Adrenal gland (tissue), 12 donors: Measurements from ENCODE around the gene SDCCAG8. TPM values are rescaled to one million over a fixed set of nuclear protein-coding genes. Genes with fewer than 3 reads are reported as not detected.
A peak's percentile ranks its signal among the peaks of the same experiment; 100 is the strongest.

Source experiments
- DNase-seq, 7 donors: peaks; one replicate each; pipeline ENCODE4 v3.0.0-alpha.2; 2019 to 2020
- H3K27ac ChIP-seq, 5 donors: fragments of 200-600 bp; sonication (generic) in 4 of 5; 1 replicate in 3 of 5; 2 replicates in 2 of 5; pipeline versions ENCODE4 v1.5.1 to v1.8.0; 2016 to 2020; ENCODE audit warnings: mild to moderate bottlenecking in 1 of 5
- H3K27me3 ChIP-seq: fragments of 200-600 bp; 2 replicates; pipeline ENCODE4 v1.8.0; 2021
- H3K36me3 ChIP-seq, 2 donors: fragments of 200-600 bp; replicated peaks in 1 of 2; 1 replicate in 1 of 2; 2 replicates in 1 of 2; pipeline versions ENCODE4 v1.5.1 to v1.8.0; 2018 to 2022
- H3K4me1 ChIP-seq, 2 donors: fragments of 200-600 bp; replicated peaks in 1 of 2; 1 replicate in 1 of 2; 2 replicates in 1 of 2; pipeline versions ENCODE4 v1.5.1 to v1.8.0; 2018 to 2021
- H3K4me3 ChIP-seq, 4 donors: fragments of 200-600 bp; sonication (generic) in 3 of 4; one replicate each; pipeline ENCODE4 v1.5.1; 2016 to 2018
- H3K9me3 ChIP-seq, 3 donors: fragments of 200-600 bp; sonication (generic) in 1 of 3; replicated peaks in 1 of 3; 1 replicate in 2 of 3; 2 replicates in 1 of 3; pipeline versions ENCODE4 v1.5.1 to v1.8.0; 2016 to 2021
- POLR2A ChIP-seq, 2 donors: fragments of 450-650 bp; IDR thresholded peaks; one replicate each; pipeline ENCODE4 v1.6.1; 2017; ENCODE audit warnings: antibody characterized with exemption in 2 of 2, mild to moderate bottlenecking in 2 of 2, moderate library complexity in 1 of 2
- WGBS, 4 donors: extraction: QIAGEN DNeasy Blood & Tissue Kit in 2 of 4; methylation state at CpG; one replicate each; pipeline versions ENCODE4 v1.1.5 to v1.1.7; 2013 to 2017; 5-methylcytosine and 5-hydroxymethylcytosine counted together
- intact Hi-C, 2 donors: fragments of 100-400 bp; cut with DNase I; formaldehyde crosslinking; loops; one replicate each; pipeline versions ENCODE4 v1.14.1 to v1.15.0; 2022 to 2023
- polyA plus RNA-seq, 3 donors: library from polyadenylated mRNA; stranded (reverse); fragments of 200-250 nt in 2 of 3; fragments of 350-450 nt in 1 of 3; fragmentation: Illumina TruSeq in 1 of 3; extraction: RNeasy Lipid Tissue Mini Kit (QIAGEN cat#74804) in 1 of 3; gene quantifications; one replicate each; pipeline ENCODE4 v1.2.3, GENCODE V29; 2013 to 2014
- total RNA-seq, 9 donors: library from RNA; depleted of rRNA in 4 of 9; stranded (reverse); fragments of >200 nt in 4 of 9; fragments of 120-200 nt in 1 of 9; fragmentation: NEBNext Ultra II Directional in 1 of 9; extraction: Animal tissue kit (Norgen Biotek cat#: 25700) in 1 of 9; gene quantifications; one replicate each; pipeline versions ENCODE4 v1.1.0 to v1.2.4, GENCODE V29; 2013 to 2023
- TF ChIP-seq, protein P1 (sequence below), 6 experiments: fragments of 450-650 bp in 4 of 6; fragments of 200-600 bp in 2 of 6; sonication (generic) in 1 of 6; IDR thresholded peaks; 1 replicate in 5 of 6; 2 replicates in 1 of 6; pipeline versions ENCODE4 v1.5.1 to v1.8.0; 2016 to 2021; ENCODE audit warnings: antibody characterized with exemption in 6 of 6, mild to moderate bottlenecking in 2 of 6, moderate library complexity in 1 of 6
- donor health status: healthy with polysubstance abuse.
- donor health status: Bipolar disorder and iron deficiency.
- donor health status: DM: yes; HTN: yes; CAD: no.
- donor health status: DM: no; HTN: no; CAD: no.
- donor health status: DM: no; HTN: no; CAD: no.
- donor health status: DM: yes; HTN: yes; CAD: no.

The SDCCAG8 gene
- total and polyA plus RNA-seq, 12 donors: 22.5 to 60.9 (median 44.1) TPM

DNA sequence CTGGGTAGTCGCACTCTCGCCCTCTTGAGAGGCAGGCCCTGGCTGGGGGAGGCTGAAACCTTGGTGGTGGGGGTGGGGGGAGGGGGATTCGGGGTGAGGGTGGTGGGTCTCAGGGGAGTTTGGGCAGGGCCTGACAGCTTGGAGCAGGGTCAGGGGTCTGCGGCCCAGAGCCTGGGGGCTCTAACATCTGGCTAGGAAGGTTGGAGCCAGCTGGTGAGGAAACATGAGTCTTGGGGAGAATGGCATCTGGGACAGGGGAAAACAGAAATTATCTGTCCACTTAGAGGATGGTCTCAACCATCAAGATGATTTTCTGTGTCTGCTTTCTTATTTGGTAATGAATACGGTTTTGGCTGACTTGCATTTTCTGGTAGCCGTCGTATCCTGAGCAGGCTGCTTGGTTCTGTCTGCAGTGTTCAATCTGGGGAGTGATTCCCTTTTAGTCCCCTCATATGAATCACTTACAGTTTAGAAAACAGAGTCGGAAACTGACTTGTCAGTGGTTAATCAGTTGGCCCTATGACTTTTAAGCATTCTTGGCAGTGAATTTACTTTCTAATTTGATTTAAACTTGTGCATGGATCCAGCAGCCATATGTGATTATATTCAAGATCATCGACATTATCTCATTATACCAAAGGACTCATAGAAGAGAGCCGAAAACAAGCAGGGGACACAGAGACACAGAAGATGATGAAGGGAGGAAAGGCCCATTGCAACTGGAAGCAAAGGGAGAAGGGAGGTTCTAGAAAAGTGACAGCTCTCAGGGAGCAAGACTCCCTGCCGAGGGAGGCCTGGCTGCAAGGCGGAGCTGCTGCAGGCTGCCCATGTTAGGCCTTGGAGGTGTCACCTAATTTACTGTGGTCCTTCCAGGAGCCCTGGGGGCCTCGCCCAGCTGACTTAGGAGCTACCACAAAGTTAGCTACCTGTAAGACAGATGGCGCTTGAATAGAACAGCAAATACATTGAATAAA, 237.6 kb downstream of the SDCCAG8 start:
- Histone ChIP-seq H3K27me3 (no peaks in the 10 kb centered on the region), H3K36me3 (no peaks in the 10 kb centered on the region), H3K27ac (no peak overlapping the region), H3K9me3 (no peaks in the 10 kb centered on the region), H3K4me3 (no peak overlapping the region), H3K4me1 (peaks cover 0 to 14% of the 10 kb centered on the region in 2 donors)
- intact Hi-C loops: no loop called here
- DNase-seq: peak in 1 of 7 donors; percentile 20
- no peak for TF ChIP-seq POLR2A (IDR thresholded peaks at IDR 0.05)
- TF ChIP-seq, protein P1, sequence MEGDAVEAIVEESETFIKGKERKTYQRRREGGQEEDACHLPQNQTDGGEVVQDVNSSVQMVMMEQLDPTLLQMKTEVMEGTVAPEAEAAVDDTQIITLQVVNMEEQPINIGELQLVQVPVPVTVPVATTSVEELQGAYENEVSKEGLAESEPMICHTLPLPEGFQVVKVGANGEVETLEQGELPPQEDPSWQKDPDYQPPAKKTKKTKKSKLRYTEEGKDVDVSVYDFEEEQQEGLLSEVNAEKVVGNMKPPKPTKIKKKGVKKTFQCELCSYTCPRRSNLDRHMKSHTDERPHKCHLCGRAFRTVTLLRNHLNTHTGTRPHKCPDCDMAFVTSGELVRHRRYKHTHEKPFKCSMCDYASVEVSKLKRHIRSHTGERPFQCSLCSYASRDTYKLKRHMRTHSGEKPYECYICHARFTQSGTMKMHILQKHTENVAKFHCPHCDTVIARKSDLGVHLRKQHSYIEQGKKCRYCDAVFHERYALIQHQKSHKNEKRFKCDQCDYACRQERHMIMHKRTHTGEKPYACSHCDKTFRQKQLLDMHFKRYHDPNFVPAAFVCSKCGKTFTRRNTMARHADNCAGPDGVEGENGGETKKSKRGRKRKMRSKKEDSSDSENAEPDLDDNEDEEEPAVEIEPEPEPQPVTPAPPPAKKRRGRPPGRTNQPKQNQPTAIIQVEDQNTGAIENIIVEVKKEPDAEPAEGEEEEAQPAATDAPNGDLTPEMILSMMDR (IDR thresholded peaks at IDR 0.05): no peak
- 79 to 87% (median 85%) methylated on average over 13 to 14 of the region's 14 CpGs for WGBS, 4 donors

DNA sequence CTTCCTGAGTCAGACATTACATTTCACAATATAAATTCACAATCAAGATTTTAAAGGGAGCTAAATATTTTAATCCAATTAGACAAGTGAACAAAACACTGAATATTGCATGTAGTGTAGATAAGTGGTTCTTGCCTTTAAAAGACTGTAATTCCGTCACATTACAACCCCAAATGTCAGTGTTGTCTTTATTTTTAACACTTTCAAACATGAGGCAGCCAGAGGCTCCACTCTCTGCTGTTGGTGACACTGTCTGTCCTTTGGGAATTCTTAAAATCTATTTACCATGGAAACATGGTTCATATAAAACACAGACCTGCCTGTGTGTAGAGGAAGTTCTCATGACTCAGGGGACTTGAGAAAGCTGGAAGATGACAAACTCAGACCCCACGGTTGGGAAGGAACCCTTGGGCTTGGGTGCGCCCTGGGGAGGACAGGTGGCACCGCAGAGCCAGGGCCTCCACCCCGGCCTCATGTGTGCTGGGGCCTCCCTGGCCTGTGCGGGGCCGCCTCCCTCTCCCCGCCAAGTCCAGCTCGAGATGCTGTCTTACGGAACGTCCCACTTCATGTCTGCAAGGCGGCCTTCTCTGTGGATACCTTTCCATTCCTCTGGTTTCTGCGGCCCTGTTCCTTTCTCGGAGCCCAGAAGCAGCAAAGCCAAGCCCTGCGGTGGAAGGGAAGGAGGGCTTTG, 239.0 kb downstream of the SDCCAG8 start:
- Histone ChIP-seq H3K27ac (peak overlapping the region in 2 of 5 donors; percentile 80 to 86), H3K4me1 (peaks cover 0 to 14% of the 10 kb centered on the region in 2 donors)
- intact Hi-C loops: no loop called here

DNA sequence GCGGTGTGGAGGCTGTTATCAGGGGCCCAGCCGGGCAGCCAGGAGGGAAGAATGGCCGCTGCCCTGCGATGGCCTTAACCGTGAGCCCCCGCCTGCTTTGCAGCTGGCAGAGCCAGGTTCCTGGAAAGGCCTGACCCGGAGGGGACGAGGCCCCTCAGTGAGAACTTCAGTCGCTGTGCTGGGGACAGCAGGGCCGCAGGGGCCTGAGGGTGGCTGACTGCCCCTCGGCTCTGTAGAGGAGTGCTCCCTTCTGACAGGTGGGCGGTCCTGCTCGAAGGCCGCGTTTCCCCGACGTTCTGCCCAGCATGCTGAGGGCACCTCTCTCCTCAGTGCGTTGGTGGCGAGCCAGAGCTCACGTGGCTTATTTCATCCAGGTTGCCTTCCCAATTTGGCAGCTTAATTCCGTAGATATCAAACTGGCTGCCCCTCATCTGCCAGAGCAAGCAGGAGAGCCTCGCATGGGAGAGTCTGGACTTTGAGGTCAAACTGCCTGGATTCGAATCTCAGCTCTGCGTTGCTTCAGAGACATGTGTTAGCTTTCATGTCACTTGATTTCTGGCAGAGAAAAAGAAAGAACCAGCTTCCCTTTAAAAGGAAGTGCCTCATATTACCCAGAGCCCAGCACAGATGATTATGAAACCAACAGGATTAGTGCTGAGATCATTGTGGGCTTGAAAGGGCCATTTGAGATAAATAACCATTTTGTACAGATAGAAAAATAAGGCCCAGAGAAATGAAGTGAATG, 239.8 kb downstream of the SDCCAG8 start:
- intact Hi-C loops: no loop called here
- 82 to 86% (median 83%) methylated on average over 9 to 24 of the region's 24 CpGs for WGBS, 4 donors
- peak in 1 of 7 donors; percentile 20 for DNase-seq
- H3K4me3 ChIP-seq: no peak overlapping the region
- TF ChIP-seq, protein P1 (IDR thresholded peaks at IDR 0.05): no peak
- TF ChIP-seq POLR2A (IDR thresholded peaks at IDR 0.05): no peak
- H3K36me3 ChIP-seq: no peaks in the 10 kb centered on the region
- no peaks in the 10 kb centered on the region for H3K27me3 ChIP-seq
- no peaks in the 10 kb centered on the region for H3K9me3 ChIP-seq
- peak overlapping the region in 4 of 5 donors; percentile 19 to 86 (median 52) for H3K27ac ChIP-seq
- peaks cover 0 to 14% of the 10 kb centered on the region in 2 donors for H3K4me1 ChIP-seq

More for the DNA sequence above, 239.0 kb downstream of the SDCCAG8 start:
- no peak for TF ChIP-seq POLR2A (IDR thresholded peaks at IDR 0.05)
- TF ChIP-seq, protein P1 (IDR thresholded peaks at IDR 0.05): no peak
- no peaks in the 10 kb centered on the region for H3K9me3 ChIP-seq
- peak in 1 of 7 donors; percentile 18 for DNase-seq
- WGBS, 4 donors: 93 to 98% (median 94%) methylated on average over 7 to 15 of the region's 15 CpGs
- H3K4me3 ChIP-seq: no peak overlapping the region
- no peaks in the 10 kb centered on the region for H3K27me3 ChIP-seq
- no peaks in the 10 kb centered on the region for H3K36me3 ChIP-seq
